ENCODE results near the gene CYTH1. TPM values are rescaled to one million over a fixed set of nuclear protein-coding genes. Genes with fewer than 3 reads are reported as not detected.
A peak's percentile ranks its signal among the peaks of the same experiment; 100 is the strongest.

Gene CYTH1
- total RNA-seq, 1 experiment from 2014 or later = 10.3 TPM

- no peak for DNase-seq
- no peaks in the 10 kb centered on the region for H3K27me3 ChIP-seq (ENCODE audit: control insufficient read depth, insufficient read depth, low read length)
- H3K4me3 ChIP-seq (ENCODE audit: insufficient read depth, low read depth, low read length) = no peak overlapping the region
- peaks cover 4% of the 10 kb centered on the region for H3K36me3 ChIP-seq (replicated peaks; ENCODE audit: control insufficient read depth, insufficient read depth, low read length)
Observed at GRCh38 chr17:78682363-78682762, 99.7 kb downstream of the CYTH1 start.

GRCh38 chr17:78680436-78680835, 101.6 kb downstream of the CYTH1 start:
- no peaks in the 10 kb centered on the region for H3K27me3 ChIP-seq (ENCODE audit: control insufficient read depth, insufficient read depth, low read length)
- no peak for DNase-seq
- H3K36me3 ChIP-seq (replicated peaks; ENCODE audit: control insufficient read depth, insufficient read depth, low read length) = peaks cover 4% of the 10 kb centered on the region
- no peak overlapping the region for H3K4me3 ChIP-seq (ENCODE audit: insufficient read depth, low read depth, low read length)

DNA sequence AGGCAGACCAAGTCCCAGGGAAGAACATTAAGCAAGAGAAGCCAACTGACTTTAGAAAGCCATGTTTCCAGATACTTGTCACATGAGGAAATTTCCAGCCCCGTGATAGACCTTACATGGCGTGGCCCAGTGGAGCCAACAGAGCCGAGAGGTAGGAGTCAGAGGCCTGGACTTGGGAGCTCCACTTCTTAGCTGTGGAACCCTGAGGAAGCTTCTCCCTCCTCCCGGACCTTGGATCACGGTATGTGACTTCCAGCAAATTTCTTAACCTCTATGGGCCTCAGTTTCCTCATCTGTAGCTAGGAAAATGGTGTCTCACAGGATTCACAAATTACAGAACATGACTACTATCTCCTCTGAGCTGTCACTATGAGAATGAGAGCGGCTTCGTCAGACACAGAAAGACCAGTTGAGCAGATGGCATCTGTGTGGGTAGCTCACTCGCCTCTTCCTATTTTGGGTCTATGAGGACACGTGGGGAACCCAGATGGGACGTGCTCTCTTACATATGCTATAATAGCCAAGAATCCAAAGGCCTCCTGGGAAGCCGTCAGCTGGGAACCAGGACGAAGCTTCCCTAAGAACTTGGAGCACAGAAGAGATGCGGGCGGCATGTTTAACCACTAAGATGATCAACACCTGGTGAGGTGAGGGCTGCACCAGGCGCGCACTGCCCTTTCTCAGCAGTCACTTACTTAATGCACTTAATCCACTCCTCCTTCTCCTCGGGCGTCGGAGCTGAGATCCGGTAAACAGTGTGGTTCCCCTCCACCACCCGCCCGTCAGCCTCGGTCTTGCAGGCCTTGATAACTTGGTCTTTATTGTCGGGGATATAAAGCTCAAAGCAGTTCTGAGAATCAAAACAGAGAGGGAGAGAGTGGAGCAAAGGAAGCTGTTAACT, 102.3 kb downstream of the CYTH1 start:
- H3K27me3 ChIP-seq (ENCODE audit: control insufficient read depth, insufficient read depth, low read length) = no peaks in the 10 kb centered on the region
- DNase-seq = no peak
- no peak overlapping the region for H3K4me3 ChIP-seq (ENCODE audit: insufficient read depth, low read depth, low read length)
- peaks cover 4% of the 10 kb centered on the region for H3K36me3 ChIP-seq (replicated peaks; ENCODE audit: control insufficient read depth, insufficient read depth, low read length)

DNA sequence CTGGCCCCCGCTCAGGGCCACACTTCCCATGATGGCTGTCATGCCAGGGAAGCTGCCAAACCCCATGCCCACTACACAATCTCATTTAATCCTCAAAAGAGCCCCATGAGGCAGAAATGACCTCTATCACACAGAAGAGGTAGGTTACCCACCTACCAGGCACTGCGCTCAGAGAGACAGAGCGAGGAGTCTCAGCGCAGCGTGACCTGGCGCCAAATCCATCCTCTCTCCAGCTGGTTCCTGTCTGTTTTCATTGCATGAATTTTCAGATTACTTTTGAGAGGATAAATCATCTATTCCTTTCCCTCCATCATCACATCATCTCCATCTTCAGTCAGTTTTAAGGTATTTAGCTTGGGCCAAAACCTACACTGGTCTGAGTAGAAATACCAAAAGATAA, 103.4 kb downstream of the CYTH1 start:
- Histone ChIP-seq H3K4me3 (ENCODE audit: insufficient read depth, low read depth, low read length) (no peak overlapping the region), H3K27me3 (ENCODE audit: control insufficient read depth, insufficient read depth, low read length) (no peaks in the 10 kb centered on the region), H3K36me3 (replicated peaks; ENCODE audit: control insufficient read depth, insufficient read depth, low read length) (peaks cover 4% of the 10 kb centered on the region)
- DNase-seq = no peak

DNA sequence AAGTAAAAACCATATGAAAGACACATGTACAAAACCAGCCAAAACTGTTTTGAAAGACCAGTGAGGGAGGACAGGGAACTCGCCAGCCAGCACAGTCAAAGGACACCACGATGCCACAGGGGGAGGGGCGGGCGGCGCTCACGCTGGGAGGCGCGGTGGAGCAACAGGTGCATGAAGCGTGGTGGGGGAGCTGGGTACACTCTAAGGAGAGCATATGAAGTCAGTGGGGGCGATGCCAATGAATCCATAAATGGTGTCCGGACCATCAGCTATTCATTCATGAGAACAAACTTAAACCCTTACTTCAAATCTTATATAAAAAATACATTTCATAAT, 103.9 kb downstream of the CYTH1 start:
- Histone ChIP-seq H3K4me3 (ENCODE audit: insufficient read depth, low read depth, low read length) (no peak overlapping the region), H3K27me3 (ENCODE audit: control insufficient read depth, insufficient read depth, low read length) (no peaks in the 10 kb centered on the region), H3K36me3 (replicated peaks; ENCODE audit: control insufficient read depth, insufficient read depth, low read length) (peaks cover 4% of the 10 kb centered on the region)
- no peak for DNase-seq

DNA sequence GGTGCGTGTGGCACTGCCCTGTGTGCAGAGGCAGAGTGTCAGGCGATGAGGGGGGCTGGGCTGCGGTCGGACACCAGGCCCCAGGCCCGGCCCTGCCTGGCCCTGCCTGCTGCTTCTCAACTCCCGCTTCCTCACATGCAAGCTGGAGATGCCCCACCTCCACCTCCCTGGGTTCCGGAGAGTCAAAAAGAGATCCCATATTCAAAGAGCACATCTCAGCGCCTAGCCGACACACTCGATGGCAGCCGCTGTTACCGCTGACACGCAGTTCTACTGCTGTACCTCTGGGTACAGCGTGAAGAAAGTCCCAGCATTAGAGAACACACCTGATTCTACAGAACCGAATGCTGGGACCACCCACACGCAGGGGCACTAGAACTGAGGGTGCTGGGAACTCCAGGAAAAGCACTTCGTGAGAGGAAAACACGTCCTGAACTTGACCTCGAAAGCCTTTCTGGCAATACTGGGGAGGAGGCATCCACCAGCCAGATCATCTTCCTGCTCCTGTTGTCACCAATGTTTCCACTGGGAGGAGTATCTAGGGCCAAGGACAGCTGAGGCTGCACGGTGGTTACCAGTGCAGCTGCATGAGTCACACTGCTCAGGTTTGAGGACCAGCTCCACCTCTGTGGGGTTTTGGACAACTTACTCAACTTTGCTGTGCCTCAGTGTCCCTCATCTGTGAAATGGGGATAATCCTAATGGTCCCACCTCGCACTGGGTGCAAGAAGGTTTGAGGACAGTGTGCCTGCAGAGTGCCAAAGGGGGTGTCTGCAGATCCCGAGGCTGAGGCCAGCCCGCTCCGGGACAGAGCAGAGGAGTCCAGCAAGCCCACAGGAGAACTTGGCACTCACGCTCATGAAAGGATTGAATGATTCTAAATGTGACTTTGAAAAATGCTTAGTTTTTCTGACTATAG, 104.5 kb downstream of the CYTH1 start:
- Histone ChIP-seq H3K27me3 (ENCODE audit: control insufficient read depth, insufficient read depth, low read length) (no peaks in the 10 kb centered on the region), H3K4me3 (ENCODE audit: insufficient read depth, low read depth, low read length) (no peak overlapping the region), H3K36me3 (replicated peaks; ENCODE audit: control insufficient read depth, insufficient read depth, low read length) (peaks cover 4% of the 10 kb centered on the region)
- DNase-seq = no peak

GRCh38 chr17:78676412-78677302, 105.4 kb downstream of the CYTH1 start:
- H3K27me3 ChIP-seq (ENCODE audit: control insufficient read depth, insufficient read depth, low read length) = no peaks in the 10 kb centered on the region
- DNase-seq = no peak
- H3K4me3 ChIP-seq (ENCODE audit: insufficient read depth, low read depth, low read length) = no peak overlapping the region
- H3K36me3 ChIP-seq (replicated peaks; ENCODE audit: control insufficient read depth, insufficient read depth, low read length) = peaks cover 4% of the 10 kb centered on the region

- Histone ChIP-seq H3K27me3 (ENCODE audit: control insufficient read depth, insufficient read depth, low read length) (no peaks in the 10 kb centered on the region), H3K36me3 (replicated peaks; ENCODE audit: control insufficient read depth, insufficient read depth, low read length) (peaks cover 4% of the 10 kb centered on the region), H3K4me3 (ENCODE audit: insufficient read depth, low read depth, low read length) (no peak overlapping the region)
- no peak for DNase-seq
Observed at GRCh38 chr17:78675836-78676235, 106.2 kb downstream of the CYTH1 start.

DNA sequence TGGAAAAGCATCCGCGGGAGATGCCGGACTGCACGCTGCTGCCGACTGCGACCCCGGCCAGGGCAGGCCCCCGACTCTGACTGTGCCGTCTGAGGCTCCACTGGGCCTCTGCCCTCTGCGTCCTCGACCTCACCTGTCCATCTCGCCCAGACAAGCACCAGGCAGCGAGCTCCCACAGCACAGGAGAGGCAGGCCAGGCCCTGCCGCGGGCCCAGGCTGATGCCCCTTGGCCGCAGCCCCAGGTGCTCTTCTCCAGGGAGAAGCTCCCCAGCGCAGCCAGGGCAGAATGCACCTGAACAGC, 106.8 kb downstream of the CYTH1 start:
- H3K27me3 ChIP-seq (ENCODE audit: control insufficient read depth, insufficient read depth, low read length) = no peaks in the 10 kb centered on the region
- H3K4me3 ChIP-seq (ENCODE audit: insufficient read depth, low read depth, low read length) = no peak overlapping the region
- DNase-seq = no peak
- peaks cover 4% of the 10 kb centered on the region for H3K36me3 ChIP-seq (replicated peaks; ENCODE audit: control insufficient read depth, insufficient read depth, low read length)

DNA sequence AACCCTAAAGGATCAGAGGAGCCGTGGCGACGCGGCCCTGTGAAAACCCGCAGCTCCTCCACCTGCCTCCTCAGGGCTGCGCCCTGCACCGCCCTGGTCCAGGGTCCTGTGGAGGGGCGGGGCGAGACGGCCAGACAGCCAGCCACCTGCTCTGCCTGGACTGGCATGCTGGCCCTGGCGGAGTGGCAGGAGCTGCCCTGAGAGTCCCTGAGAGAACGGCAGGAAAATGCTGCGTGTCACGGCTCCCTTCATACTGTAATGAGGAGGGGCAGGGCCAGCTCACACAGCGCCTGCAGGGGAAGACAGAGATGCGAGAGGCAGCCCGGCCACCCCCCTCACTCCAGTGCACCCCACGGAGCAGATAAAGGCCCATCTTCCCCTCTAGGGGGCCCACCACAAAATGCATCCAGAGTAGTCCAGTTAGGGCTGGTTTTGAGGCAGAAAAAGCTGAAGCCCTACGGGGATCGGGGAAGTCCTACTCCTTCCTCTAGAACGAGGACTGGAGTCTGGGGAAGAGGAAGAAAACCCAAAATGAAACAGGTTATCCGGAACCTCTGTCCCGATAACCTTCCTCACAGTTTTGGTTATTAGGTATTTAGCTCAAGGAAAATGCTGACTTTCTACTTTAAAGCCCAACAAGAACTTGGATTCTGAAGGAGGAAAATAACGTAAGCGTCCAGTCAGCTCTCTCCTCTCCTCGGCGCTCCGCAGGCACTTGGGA, 107.3 kb downstream of the CYTH1 start:
- H3K27me3 ChIP-seq (ENCODE audit: control insufficient read depth, insufficient read depth, low read length) = no peaks in the 10 kb centered on the region
- H3K4me3 ChIP-seq (ENCODE audit: insufficient read depth, low read depth, low read length) = no peak overlapping the region
- peaks cover 4% of the 10 kb centered on the region for H3K36me3 ChIP-seq (replicated peaks; ENCODE audit: control insufficient read depth, insufficient read depth, low read length)
- peak; percentile 91 for DNase-seq

DNA sequence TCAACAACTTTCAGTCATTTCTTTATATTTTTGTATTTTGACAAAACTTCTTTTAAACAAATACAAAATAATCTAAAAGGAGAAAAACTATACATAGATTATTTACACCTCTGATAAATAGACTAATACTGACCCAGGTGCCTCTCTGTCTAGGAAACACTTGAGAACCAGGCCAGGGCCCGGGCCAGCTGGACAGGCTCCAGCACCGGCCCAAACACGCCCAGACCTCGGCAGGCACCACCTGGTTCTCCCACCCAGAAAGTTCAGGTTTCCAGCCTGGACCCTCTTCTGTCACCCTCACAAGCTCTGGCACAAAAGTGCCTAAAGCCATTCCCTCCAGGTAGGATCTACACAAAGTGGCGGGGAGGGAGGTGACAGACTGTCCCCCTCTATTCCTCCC, 107.9 kb downstream of the CYTH1 start:
- H3K4me3 ChIP-seq (ENCODE audit: insufficient read depth, low read depth, low read length) = no peak overlapping the region
- no peak for DNase-seq
- no peaks in the 10 kb centered on the region for H3K27me3 ChIP-seq (ENCODE audit: control insufficient read depth, insufficient read depth, low read length)
- peaks cover 1% of the 10 kb centered on the region; the same call in 1 of the 2 replicates for H3K36me3 ChIP-seq (replicated peaks; ENCODE audit: control insufficient read depth, insufficient read depth, low read length)

DNA sequence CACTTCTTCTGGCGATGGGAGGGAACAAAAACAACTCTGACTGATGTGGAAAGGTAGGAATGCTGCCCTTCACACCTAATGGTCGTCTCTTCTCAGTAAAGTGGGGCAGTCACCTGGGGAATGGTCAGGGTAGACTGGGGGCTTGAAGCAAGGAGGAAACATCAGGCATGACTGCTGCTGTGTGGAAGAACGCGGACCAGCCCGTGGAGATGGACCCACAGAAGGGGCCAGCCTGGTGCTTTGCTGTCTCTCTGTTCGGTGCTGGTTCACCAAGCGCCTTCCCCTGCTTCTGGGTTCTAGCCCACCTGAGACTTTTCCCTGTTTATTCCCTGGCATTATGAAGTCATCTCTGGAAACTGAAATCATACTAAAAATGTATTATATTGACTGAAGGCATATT, 108.7 kb downstream of the CYTH1 start:
- no peak for DNase-seq
- Histone ChIP-seq H3K36me3 (replicated peaks; ENCODE audit: control insufficient read depth, insufficient read depth, low read length) (0 out of 2 replicates have a peak, but pooled peaks cover 1% of the 10 kb centered on the region), H3K4me3 (ENCODE audit: insufficient read depth, low read depth, low read length) (no peak overlapping the region), H3K27me3 (ENCODE audit: control insufficient read depth, insufficient read depth, low read length) (no peaks in the 10 kb centered on the region)

GRCh38 chr17:78672871-78673371, 109.2 kb downstream of the CYTH1 start:
- DNase-seq = no peak
- no peaks in the 10 kb centered on the region for H3K27me3 ChIP-seq (ENCODE audit: control insufficient read depth, insufficient read depth, low read length)
- no peak overlapping the region for H3K4me3 ChIP-seq (ENCODE audit: insufficient read depth, low read depth, low read length)
- H3K36me3 ChIP-seq (replicated peaks; ENCODE audit: control insufficient read depth, insufficient read depth, low read length) = 0 out of 2 replicates have a peak, but pooled peaks cover 1% of the 10 kb centered on the region

- Histone ChIP-seq H3K27me3 (ENCODE audit: control insufficient read depth, insufficient read depth, low read length) (no peaks in the 10 kb centered on the region), H3K4me3 (ENCODE audit: insufficient read depth, low read depth, low read length) (no peak overlapping the region), H3K36me3 (replicated peaks; ENCODE audit: control insufficient read depth, insufficient read depth, low read length) (no peaks in the 10 kb centered on the region)
- no peak for DNase-seq
Observed at GRCh38 chr17:78672005-78672404, 110.1 kb downstream of the CYTH1 start.

Measured in H7 (cell line).